Measurements from ENCODE around the gene POPDC2. TPM values are rescaled to one million over a fixed set of nuclear protein-coding genes. Genes with fewer than 3 reads are reported as not detected.

POPDC2 gene
- total RNA-seq, 1 experiment from 2014 or later = 0.54 TPM

- DNase-seq (ENCODE audit: low spot score) = no peak
Observed at GRCh38 chr3:119669906-119670570, 9.6 kb upstream of the POPDC2 start.

GRCh38 chr3:119665954-119666559 lies 5.7 kb upstream of the POPDC2 start:
- no peak for DNase-seq (ENCODE audit: low spot score)

GRCh38 chr3:119664850-119665379 lies 4.5 kb upstream of the POPDC2 start:
- no peak for DNase-seq (ENCODE audit: low spot score)

- no peak for DNase-seq (ENCODE audit: low spot score)
Observed at GRCh38 chr3:119664370-119664769, 4.0 kb upstream of the POPDC2 start.

- no peak for DNase-seq (ENCODE audit: low spot score)
Observed at GRCh38 chr3:119663885-119664284, 3.5 kb upstream of the POPDC2 start.

GRCh38 chr3:119662604-119663373 lies 2.4 kb upstream of the POPDC2 start:
- DNase-seq (ENCODE audit: low spot score) = no peak

GRCh38 chr3:119659606-119660291 lies 640 bp downstream of the POPDC2 start:
- no peak for DNase-seq (ENCODE audit: low spot score)

GRCh38 chr3:119658994-119659393 lies 1.4 kb downstream of the POPDC2 start:
- DNase-seq (ENCODE audit: low spot score) = no peak

GRCh38 chr3:119657887-119658702 lies 2.3 kb downstream of the POPDC2 start:
- no peak for DNase-seq (ENCODE audit: low spot score)

GRCh38 chr3:119653876-119654275 lies 6.5 kb downstream of the POPDC2 start:
- no peak for DNase-seq (ENCODE audit: low spot score)

- no peak for DNase-seq (ENCODE audit: low spot score)
Observed at GRCh38 chr3:119652306-119653033, 7.9 kb downstream of the POPDC2 start.

GRCh38 chr3:119649761-119650160 lies 10.6 kb downstream of the POPDC2 start:
- DNase-seq (ENCODE audit: low spot score) = no peak

- no peak for DNase-seq (ENCODE audit: low spot score)
Observed at GRCh38 chr3:119647843-119648575, 12.4 kb downstream of the POPDC2 start.

- no peak for DNase-seq (ENCODE audit: low spot score)
Observed at GRCh38 chr3:119647171-119647570, 13.2 kb downstream of the POPDC2 start.

GRCh38 chr3:119645813-119646212 lies 14.6 kb downstream of the POPDC2 start:
- DNase-seq (ENCODE audit: low spot score) = no peak

- no peak for DNase-seq (ENCODE audit: low spot score)
Observed at GRCh38 chr3:119644481-119644880, 15.9 kb downstream of the POPDC2 start.

GRCh38 chr3:119643528-119643927 lies 16.9 kb downstream of the POPDC2 start:
- no peak for DNase-seq (ENCODE audit: low spot score)

GRCh38 chr3:119642746-119643473 lies 17.5 kb downstream of the POPDC2 start:
- DNase-seq (ENCODE audit: low spot score) = no peak

GRCh38 chr3:119641416-119641815 lies 19.0 kb downstream of the POPDC2 start:
- no peak for DNase-seq (ENCODE audit: low spot score)

All from H4 (cell line).